ENCODE data around the gene CCL14. TPM values are rescaled to one million over a fixed set of nuclear protein-coding genes. Genes with fewer than 3 reads are reported as not detected.
"Not testable (repeated sequence)": the region's sequence is repeated elsewhere in the genome, so short reads cannot be mapped to it uniquely, and the experiment has no call there.

Gene CCL14
- polyA plus RNA-seq, 1 of the 3 experiments (the other 2 are of a cell fraction): not detected

DNA sequence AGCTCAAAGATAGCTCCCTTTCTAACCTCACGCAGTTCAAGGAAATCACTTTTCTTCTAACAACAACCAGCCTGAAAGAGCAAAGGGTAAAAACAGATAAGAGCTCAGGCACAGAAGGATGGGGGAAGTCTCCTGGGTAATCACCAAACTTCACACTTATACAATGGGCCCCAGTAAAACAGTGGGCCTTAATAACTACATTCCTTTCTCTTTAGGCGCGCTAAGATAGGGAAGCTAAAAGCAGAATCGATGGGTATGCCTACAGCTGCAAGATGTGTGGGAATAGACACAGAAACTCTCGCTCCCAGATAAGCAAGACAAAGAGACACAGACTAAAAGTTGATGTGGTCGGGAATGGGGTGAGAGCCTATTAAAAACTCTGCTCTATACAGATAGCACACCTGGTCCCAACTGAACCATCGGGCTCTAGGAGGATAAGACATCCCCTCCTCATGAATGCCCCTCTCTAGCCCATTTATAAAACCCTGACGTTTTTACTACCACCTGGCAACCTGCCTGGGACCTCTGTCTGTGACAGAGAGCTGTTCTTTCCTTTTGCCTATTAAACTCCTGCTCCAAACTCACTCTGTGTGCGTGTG lies 43.8 kb downstream of the CCL14 start:
- Histone ChIP-seq H2AFZ (ENCODE audit: low read depth) (no peak overlapping the region), H3K4me2 (no peak overlapping the region), H3K27me3 (ENCODE audit: insufficient read depth) (peaks cover 6% of the 10 kb centered on the region; the same call in 1 of the 2 replicates), H3F3A (replicated peaks; ENCODE audit: insufficient read depth) (no peaks in the 10 kb centered on the region), H4K20me1 (ENCODE audit: insufficient read depth) (no peaks in the 10 kb centered on the region), H3K4me1 (ENCODE audit: control insufficient read depth in 1 of 2, insufficient read depth in 2 of 2, low read depth in 1 of 2, low read length in 1 of 2) (no peaks in the 10 kb centered on the region), H3K9me3 (no peaks in the 10 kb centered on the region), H3K4me3 (ENCODE audit: low read depth in 2 of 2, low read length in 1 of 2) (no peak overlapping the region), H3K27ac (ENCODE audit: low read depth in 2 of 2, low read length in 1 of 2) (no peak overlapping the region), H3K9me2 (no peaks in the 10 kb centered on the region), H3K79me2 (ENCODE audit: insufficient read depth) (no peaks in the 10 kb centered on the region), H3K9ac (no peak overlapping the region), H3K36me3 (replicated peaks in 1 of 2; ENCODE audit: control insufficient read depth in 1 of 2, insufficient read depth in 2 of 2, low read length in 1 of 2) (no peaks in the 10 kb centered on the region)
- ChIA-PET POLR2A (no interaction called here), CTCF (no interaction called here)
- 49% methylated on average over 9 of the region's 9 CpGs for WGBS (ENCODE audit: low lambda C conversion rate)
- DNase-seq: no peak
- TF ChIP-seq GATA2 (CRISPR knock-in tag; IDR thresholded peaks at IDR 0.05) (no peak), EP300 (IDR thresholded peaks at IDR 0.05; ENCODE audit: borderline replicate concordance in 1 of 2, low read depth in 1 of 2, low read length in 1 of 2) (no peak), FOXM1 (IDR thresholded peaks at IDR 0.05; ENCODE audit: low read depth) (no peak), FOXJ3 (CRISPR knock-in tag; IDR thresholded peaks at IDR 0.05) (no peak), RFX5 (IDR thresholded peaks at IDR 0.05; ENCODE audit: low read length) (no peak), SIN3A (IDR thresholded peaks at IDR 0.05; ENCODE audit: borderline replicate concordance, low read depth, low read length) (no peak), CHD2 (IDR thresholded peaks at IDR 0.05; ENCODE audit: low read length, partially characterized antibody) (no peak), ELF1 (IDR thresholded peaks at IDR 0.05) (no peak), NFIC (IDR thresholded peaks at IDR 0.05; ENCODE audit: borderline replicate concordance) (no peak), RXRA (IDR thresholded peaks at IDR 0.05; ENCODE audit: borderline replicate concordance, low read depth) (no peak), TCF12 (IDR thresholded peaks at IDR 0.05) (no peak)
- TF ChIP-seq, protein P1, sequence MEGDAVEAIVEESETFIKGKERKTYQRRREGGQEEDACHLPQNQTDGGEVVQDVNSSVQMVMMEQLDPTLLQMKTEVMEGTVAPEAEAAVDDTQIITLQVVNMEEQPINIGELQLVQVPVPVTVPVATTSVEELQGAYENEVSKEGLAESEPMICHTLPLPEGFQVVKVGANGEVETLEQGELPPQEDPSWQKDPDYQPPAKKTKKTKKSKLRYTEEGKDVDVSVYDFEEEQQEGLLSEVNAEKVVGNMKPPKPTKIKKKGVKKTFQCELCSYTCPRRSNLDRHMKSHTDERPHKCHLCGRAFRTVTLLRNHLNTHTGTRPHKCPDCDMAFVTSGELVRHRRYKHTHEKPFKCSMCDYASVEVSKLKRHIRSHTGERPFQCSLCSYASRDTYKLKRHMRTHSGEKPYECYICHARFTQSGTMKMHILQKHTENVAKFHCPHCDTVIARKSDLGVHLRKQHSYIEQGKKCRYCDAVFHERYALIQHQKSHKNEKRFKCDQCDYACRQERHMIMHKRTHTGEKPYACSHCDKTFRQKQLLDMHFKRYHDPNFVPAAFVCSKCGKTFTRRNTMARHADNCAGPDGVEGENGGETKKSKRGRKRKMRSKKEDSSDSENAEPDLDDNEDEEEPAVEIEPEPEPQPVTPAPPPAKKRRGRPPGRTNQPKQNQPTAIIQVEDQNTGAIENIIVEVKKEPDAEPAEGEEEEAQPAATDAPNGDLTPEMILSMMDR (IDR thresholded peaks at IDR 0.05): no peak
- TF ChIP-seq, protein P2, sequence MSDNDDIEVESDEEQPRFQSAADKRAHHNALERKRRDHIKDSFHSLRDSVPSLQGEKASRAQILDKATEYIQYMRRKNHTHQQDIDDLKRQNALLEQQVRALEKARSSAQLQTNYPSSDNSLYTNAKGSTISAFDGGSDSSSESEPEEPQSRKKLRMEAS (IDR thresholded peaks at IDR 0.05; ENCODE audit: low read depth): no peak
- TF ChIP-seq, protein P3, sequence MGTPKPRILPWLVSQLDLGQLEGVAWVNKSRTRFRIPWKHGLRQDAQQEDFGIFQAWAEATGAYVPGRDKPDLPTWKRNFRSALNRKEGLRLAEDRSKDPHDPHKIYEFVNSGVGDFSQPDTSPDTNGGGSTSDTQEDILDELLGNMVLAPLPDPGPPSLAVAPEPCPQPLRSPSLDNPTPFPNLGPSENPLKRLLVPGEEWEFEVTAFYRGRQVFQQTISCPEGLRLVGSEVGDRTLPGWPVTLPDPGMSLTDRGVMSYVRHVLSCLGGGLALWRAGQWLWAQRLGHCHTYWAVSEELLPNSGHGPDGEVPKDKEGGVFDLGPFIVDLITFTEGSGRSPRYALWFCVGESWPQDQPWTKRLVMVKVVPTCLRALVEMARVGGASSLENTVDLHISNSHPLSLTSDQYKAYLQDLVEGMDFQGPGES (IDR thresholded peaks at IDR 0.05; ENCODE audit: low read depth, low read length): no peak

DNA sequence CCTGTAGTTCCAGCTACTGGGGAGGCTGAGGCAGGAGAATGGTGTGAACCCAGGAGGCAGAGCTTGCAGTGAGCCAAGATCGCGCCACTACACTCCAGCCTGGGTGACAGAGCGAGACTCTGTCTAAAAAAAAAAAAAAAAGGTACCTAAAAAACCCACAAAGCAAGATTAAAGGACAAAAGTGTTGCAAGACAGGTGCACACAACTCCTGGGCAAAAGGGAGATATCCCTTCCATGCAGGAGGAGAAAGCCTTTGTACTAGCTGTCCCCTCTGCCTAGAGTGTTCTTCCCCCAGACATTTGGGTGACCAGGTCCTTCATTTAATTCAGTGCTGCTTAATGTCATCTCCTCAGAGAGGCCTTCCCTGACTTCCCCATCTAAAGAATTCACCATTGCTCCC lies 48.0 kb downstream of the CCL14 start:
- H3K27me3 ChIP-seq (ENCODE audit: insufficient read depth); POLR2A ChIA-PET; H3K9ac ChIP-seq; CTCF ChIA-PET; H3K36me3 ChIP-seq (replicated peaks in 1 of 2; ENCODE audit: control insufficient read depth in 1 of 2, insufficient read depth in 2 of 2, low read length in 1 of 2); H3K9me2 ChIP-seq; DNase-seq; H3K4me3 ChIP-seq (ENCODE audit: low read depth in 2 of 2, low read length in 1 of 2); H3K9me3 ChIP-seq; H3F3A ChIP-seq (replicated peaks; ENCODE audit: insufficient read depth); H3K27ac ChIP-seq (ENCODE audit: low read depth in 2 of 2, low read length in 1 of 2); H3K4me1 ChIP-seq (ENCODE audit: control insufficient read depth in 1 of 2, insufficient read depth in 2 of 2, low read depth in 1 of 2, low read length in 1 of 2); H3K79me2 ChIP-seq (ENCODE audit: insufficient read depth); H3K4me2 ChIP-seq; H2AFZ ChIP-seq (ENCODE audit: low read depth); H4K20me1 ChIP-seq (ENCODE audit: insufficient read depth): not testable (repeated sequence)
- WGBS (ENCODE audit: low lambda C conversion rate): 79% methylated on average over 3 of the region's 3 CpGs

Data from SK-N-SH (cell line).